OCI-LY7 (cell line): Measurements from ENCODE around the gene LZTS2. TPM values are rescaled to one million over a fixed set of nuclear protein-coding genes. Genes with fewer than 3 reads are reported as not detected.

Experiments
- BruUV-seq: library from RNA; stranded (reverse); fragments of 400-500 nt; replicated peaks from 2 replicates; lab custom pipeline; 2021; lab: Mats Ljungman, UMichigan
- CTCF ChIA-PET: fragments of 300-600 bp; sonication (Branson Sonifier 250); formaldehyde crosslinking; loops from one replicate; lab custom pipeline; 2022; ENCODE audit warnings: antibody characterized with exemption; ENCODE audit not compliant: unreplicated experiment; lab: Charles Lee
- POLR2A ChIA-PET: fragments of 300-600 bp; sonication (Branson Sonifier 250); formaldehyde crosslinking; loops from one replicate; lab custom pipeline; 2022; ENCODE audit warnings: antibody characterized with exemption; lab: Charles Lee
- DNase-seq: peaks from one replicate; pipeline ENCODE4 v3.0.0-alpha.2; 2015; ENCODE audit warnings: low spot score
- H2AFZ ChIP-seq: fragments of 200-600 bp; sonication (generic), shearing (Covaris generic); 2 replicates; pipeline ENCODE4 v1.6.1; 2014; ENCODE audit warnings: mild to moderate bottlenecking, antibody characterized with exemption, low read length, moderate library complexity
- H3K27ac ChIP-seq: fragments of 200-600 bp; sonication (generic); 2 replicates; pipeline ENCODE4 v1.5.1; 2014; ENCODE audit warnings: mixed run types, low read depth, mild to moderate bottlenecking, moderate library complexity, low read length, inconsistent platforms; ENCODE audit not compliant: poor library complexity, severe bottlenecking
- H3K36me3 ChIP-seq: fragments of 200-600 bp; sonication (generic); 2 replicates; pipeline ENCODE4 v1.6.1; 2014; ENCODE audit warnings: mild to moderate bottlenecking, antibody characterized with exemption, low read length, moderate library complexity, mixed read lengths; ENCODE audit not compliant: insufficient read depth
- H3K4me1 ChIP-seq: fragments of 200-600 bp; sonication (generic); 2 replicates; pipeline ENCODE4 v1.5.1; 2014; ENCODE audit warnings: mild to moderate bottlenecking, low read length; ENCODE audit not compliant: insufficient read depth, poor library complexity, severe bottlenecking
- H3K4me2 ChIP-seq: fragments of 200-600 bp; sonication (generic); 2 replicates; pipeline ENCODE4 v1.6.1; 2014; ENCODE audit warnings: mild to moderate bottlenecking, low read length
- H3K4me3 ChIP-seq: fragments of 200-600 bp; sonication (generic); 2 replicates; pipeline ENCODE4 v1.5.1; 2014; ENCODE audit warnings: mild to moderate bottlenecking, low read depth, low read length; ENCODE audit not compliant: poor library complexity, severe bottlenecking
- H3K79me2 ChIP-seq: fragments of 200-600 bp; sonication (generic); 2 replicates; pipeline ENCODE4 v1.6.1; 2016; ENCODE audit warnings: low read depth, mild to moderate bottlenecking, low read length, moderate library complexity, mixed read lengths; ENCODE audit not compliant: insufficient read depth
- H3K9me2 ChIP-seq: fragments of 200-600 bp; sonication (generic); 2 replicates; pipeline ENCODE4 v1.6.1; 2016; ENCODE audit warnings: mild to moderate bottlenecking, low read length, mixed read lengths; ENCODE audit not compliant: insufficient read depth
- H3K9me3 ChIP-seq: fragments of 200-600 bp; sonication (generic); 2 replicates; pipeline ENCODE4 v1.6.1; 2014; ENCODE audit warnings: mild to moderate bottlenecking, mixed run types, low read length, mixed read lengths
- H4K20me1 ChIP-seq: fragments of 200-600 bp; sonication (generic); 2 replicates; pipeline ENCODE4 v1.6.1; 2014; ENCODE audit warnings: mild to moderate bottlenecking, antibody characterized with exemption, low read length, moderate library complexity, mixed read lengths; ENCODE audit not compliant: insufficient read depth
- CTCF ChIP-seq: fragments of 200-600 bp; sonication (generic); conservative IDR thresholded peaks from 2 replicates; pipeline ENCODE4 v1.5.1; 2014; ENCODE audit warnings: mild to moderate bottlenecking, antibody characterized with exemption, low read length, moderate library complexity, mixed read lengths
- EZH2phosphoT487 ChIP-seq: fragments of 200-600 bp; sonication (generic); IDR thresholded peaks from 2 replicates; pipeline ENCODE4 v1.6.1; 2018; ENCODE audit warnings: low read depth, borderline replicate concordance, mild to moderate bottlenecking, mixed run types, antibody characterized with exemption, low read length, moderate library complexity, mixed read lengths
- intact Hi-C: fragments of 100-400 bp; cut with micrococcal nuclease; formaldehyde crosslinking; loops from one replicate; pipeline ENCODE4 v1.10.0; 2022; ENCODE audit not compliant: unreplicated experiment
- total RNA-seq, 2 experiments: library from RNA; depleted of rRNA in 1 of 2; stranded (reverse); fragments of >200 nt in 1 of 2; shearing (Covaris generic) in 1 of 2; gene quantifications; 2 replicates each; pipeline ENCODE4 v1.2.3, GENCODE V29; 2014 to 2022

The LZTS2 gene
- total RNA-seq, 2 experiments from 2014 or later, result 13.6 to 20.3 TPM

- intact Hi-C loops, result no loop called here
- Histone ChIP-seq H3K79me2 (no peaks in the 10 kb centered on the region), H4K20me1 (no peaks in the 10 kb centered on the region), H3K4me1 (peaks cover 32% of the 10 kb centered on the region), H3K9me3 (no peaks in the 10 kb centered on the region), H3K4me2 (peak overlapping the region; percentile 89), H3K9me2 (no peaks in the 10 kb centered on the region), H3K27ac (no peak overlapping the region), H2AFZ (peak overlapping the region; percentile 94; the same call in 1 of the 2 replicates), H3K36me3 (no peaks in the 10 kb centered on the region), H3K4me3 (peak overlapping the region; percentile 69)
- DNase-seq, result no peak
- POLR2A ChIA-PET, result interaction anchor here (0.5 to 2.3 kb wide), 11 partner anchors 8 to 1706 kb away, joined by 3 to 10 read pairs (median 4); partner anchors contain the start of gene KAZALD1
- TF ChIP-seq EZH2phosphoT487, result no peak
- TF ChIP-seq CTCF, result no peak
- no TSS peak for BruUV-seq
- CTCF ChIA-PET, result interaction anchor here (0.6 to 1.4 kb wide), 4 partner anchors 7 to 99 kb away, joined by 3 to 6 read pairs (median 4); no protein-coding TSS in a partner anchor
Measured at GRCh38 chr10:101043363-101043707, 43.7 kb downstream of the LZTS2 start.

- H3K9me3 ChIP-seq, result no peaks in the 10 kb centered on the region
- H2AFZ ChIP-seq, result no peak overlapping the region
- intact Hi-C loops, result no loop called here
- H4K20me1 ChIP-seq, result no peaks in the 10 kb centered on the region
- no peak overlapping the region for H3K4me3 ChIP-seq
- H3K4me2 ChIP-seq, result no peak overlapping the region
- H3K27ac ChIP-seq, result no peak overlapping the region
- BruUV-seq, result no TSS peak
- POLR2A ChIA-PET, result interaction anchor here (1.2 to 2.1 kb wide), 4 partner anchors 7 to 25 kb away, joined by 3 to 10 read pairs (median 4); no protein-coding TSS in a partner anchor
- peaks cover 32% of the 10 kb centered on the region for H3K4me1 ChIP-seq
- no peaks in the 10 kb centered on the region for H3K79me2 ChIP-seq
- no peaks in the 10 kb centered on the region for H3K9me2 ChIP-seq
- no peak for DNase-seq
- TF ChIP-seq CTCF (no peak), EZH2phosphoT487 (no peak)
- CTCF ChIA-PET, result interaction anchor here (1.4 kb wide), 1 partner anchor 98 kb away, joined by 6 read pairs; no protein-coding TSS in a partner anchor
- H3K36me3 ChIP-seq, result no peaks in the 10 kb centered on the region
Measured at GRCh38 chr10:101044117-101044516, 44.5 kb downstream of the LZTS2 start.
